SU-DHL-6 (cell line): ENCODE data around the gene GRM3.

Experiments used
- H2AFZ ChIP-seq: fragments of 200-600 bp; sonication (generic); 2 replicates; pipeline ENCODE4 v1.6.1; 2014; ENCODE audit warnings: low read depth, mild to moderate bottlenecking, moderate library complexity, mixed read lengths, antibody characterized with exemption, low read length; ENCODE audit not compliant: severe bottlenecking
- H3F3A ChIP-seq: fragments of 200-600 bp; shearing (Covaris generic); 2 replicates; pipeline ENCODE4 v1.6.0; 2016; ENCODE audit warnings: antibody characterized with exemption, mild to moderate bottlenecking; ENCODE audit not compliant: insufficient read depth
- H3K27ac ChIP-seq: fragments of 200-600 bp; sonication (generic); 2 replicates; pipeline ENCODE4 v1.5.1; 2016; ENCODE audit warnings: low read depth, mild to moderate bottlenecking, low read length, moderate library complexity, mixed read lengths
- H3K27me3 ChIP-seq: fragments of 200-600 bp; sonication (generic), shearing (Covaris generic); 2 replicates; pipeline ENCODE4 v1.6.0; 2014; ENCODE audit warnings: mild to moderate bottlenecking, low read length
- H3K36me3 ChIP-seq: fragments of 200-600 bp; sonication (generic); 2 replicates; pipeline ENCODE4 v1.6.1; 2014; ENCODE audit warnings: mild to moderate bottlenecking, low read length, mixed read lengths
- H3K4me2 ChIP-seq: fragments of 300-600, 200-600 bp; shearing (Covaris generic), sonication (generic); 2 replicates; pipeline ENCODE4 v1.6.0; 2014; ENCODE audit warnings: low read length, low read depth, mild to moderate bottlenecking; ENCODE audit not compliant: poor library complexity, severe bottlenecking
- H3K4me3 ChIP-seq: fragments of 200-600 bp; sonication (generic); 2 replicates; pipeline ENCODE4 v1.5.1; 2014; ENCODE audit warnings: antibody characterized with exemption, low read length, mild to moderate bottlenecking, mixed read lengths; ENCODE audit not compliant: insufficient read depth, poor library complexity, severe bottlenecking
- H3K79me2 ChIP-seq: fragments of 200-600 bp; sonication (generic); 2 replicates; pipeline ENCODE4 v1.6.1; 2014; ENCODE audit warnings: mild to moderate bottlenecking, low read length, moderate library complexity; ENCODE audit not compliant: insufficient read depth
- H3K9ac ChIP-seq: fragments of 200-600 bp; sonication (generic); 2 replicates; pipeline ENCODE4 v1.7.0; 2014; ENCODE audit warnings: mild to moderate bottlenecking, low read length
- H3K9me2 ChIP-seq: fragments of 200-600 bp; sonication (generic); replicated peaks from 2 replicates; pipeline ENCODE4 v1.6.1; 2014; ENCODE audit warnings: low read length; ENCODE audit not compliant: insufficient read depth
- H3K9me3 ChIP-seq: fragments of 200-600 bp; sonication (generic); 2 replicates; pipeline ENCODE4 v1.6.1; 2014; ENCODE audit warnings: low read length, mixed read lengths; ENCODE audit not compliant: insufficient read depth
- H4K20me1 ChIP-seq: fragments of 200-600 bp; sonication (generic); 2 replicates; pipeline ENCODE4 v1.6.1; 2014; ENCODE audit warnings: low read depth, mild to moderate bottlenecking, antibody characterized with exemption, low read length, moderate library complexity, mixed read lengths
- CTCF ChIP-seq: fragments of 200-600 bp; sonication (generic); IDR thresholded peaks from one replicate; pipeline ENCODE4 v1.5.1; 2017; ENCODE audit warnings: antibody characterized with exemption, mild to moderate bottlenecking, low read length, moderate library complexity; ENCODE audit not compliant: insufficient read depth, poor library complexity, severe bottlenecking
- EZH2phosphoT487 ChIP-seq: fragments of 200-600 bp; sonication (generic), shearing (Covaris generic); conservative IDR thresholded peaks from 2 replicates; pipeline ENCODE4 v1.6.1; 2018; ENCODE audit warnings: mild to moderate bottlenecking, antibody characterized with exemption, low read length, moderate library complexity, mixed read lengths

GRM3 gene

GRCh38 chr7:86833360-86833759 is 189.7 kb downstream of the GRM3 start:
- Histone ChIP-seq H3K79me2 (no peaks in the 10 kb centered on the region), H3K9me3 (no peaks in the 10 kb centered on the region), H3K36me3 (no peaks in the 10 kb centered on the region)

DNA sequence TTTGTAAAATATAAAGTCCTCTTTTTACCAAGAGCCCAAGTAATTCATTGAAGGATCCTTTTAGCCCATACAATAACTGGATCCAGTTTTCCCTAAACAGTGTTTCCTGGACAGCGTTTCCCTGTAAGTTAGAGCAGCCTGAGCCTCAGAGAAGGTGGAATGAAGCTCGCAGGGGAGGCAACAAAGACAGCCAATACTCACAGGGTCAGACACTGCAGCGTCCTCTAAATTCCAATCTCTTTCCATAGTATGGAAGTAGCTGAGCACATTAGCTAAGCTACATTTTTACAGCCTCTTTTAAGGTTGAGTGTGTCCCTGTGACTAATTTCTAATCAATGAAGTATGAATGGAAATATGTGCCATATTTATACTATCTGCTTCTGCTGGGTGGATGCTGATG is 193.5 kb downstream of the GRM3 start:
- Histone ChIP-seq H3K79me2 (no peaks in the 10 kb centered on the region), H3K9ac (no peak overlapping the region), H3K4me3 (no peak overlapping the region), H3K4me2 (no peak overlapping the region), H3K36me3 (no peaks in the 10 kb centered on the region), H3K9me2 (no peaks in the 10 kb centered on the region), H3K27me3 (no peaks in the 10 kb centered on the region), H3F3A (no peaks in the 10 kb centered on the region), H2AFZ (no peak overlapping the region), H3K27ac (no peak overlapping the region), H4K20me1 (no peaks in the 10 kb centered on the region), H3K9me3 (no peaks in the 10 kb centered on the region)
- TF ChIP-seq EZH2phosphoT487 = no peak

More at GRCh38 chr7:86833360-86833759, 189.7 kb downstream of the GRM3 start:
- Histone ChIP-seq H3K4me3 (no peak overlapping the region), H2AFZ (no peak overlapping the region), H3K9ac (no peak overlapping the region), H3K27ac (no peak overlapping the region), H4K20me1 (no peaks in the 10 kb centered on the region), H3F3A (no peaks in the 10 kb centered on the region), H3K27me3 (no peaks in the 10 kb centered on the region; the same call in 1 of the 2 replicates), H3K9me2 (no peaks in the 10 kb centered on the region), H3K4me2 (no peak overlapping the region)
- no peak for TF ChIP-seq CTCF
- no peak for TF ChIP-seq EZH2phosphoT487

DNA sequence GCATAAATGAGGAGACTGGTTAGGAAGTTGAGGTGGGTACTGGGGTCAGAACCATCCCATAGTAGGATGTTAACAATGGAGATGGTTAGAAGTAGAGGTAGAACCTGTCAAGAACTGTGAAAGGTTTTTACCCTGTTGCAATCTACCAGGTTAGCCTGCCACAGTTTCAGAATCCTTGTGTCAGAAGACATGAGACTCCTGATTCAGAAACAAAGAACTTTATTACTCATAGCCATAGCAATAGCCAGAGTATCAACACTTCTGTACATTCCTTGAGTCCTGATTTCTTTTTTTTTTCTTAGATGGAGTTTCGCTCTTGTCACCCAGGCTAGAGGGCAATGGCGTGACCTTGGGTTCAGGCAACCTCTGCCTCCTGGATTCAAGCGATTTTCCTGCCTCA is 200.9 kb downstream of the GRM3 start:
- H3K36me3 ChIP-seq = no peaks in the 10 kb centered on the region
- H3K4me2 ChIP-seq = no peak overlapping the region
- no peaks in the 10 kb centered on the region for H3F3A ChIP-seq
- no peak overlapping the region for H3K27ac ChIP-seq
- no peaks in the 10 kb centered on the region for H3K9me2 ChIP-seq
- TF ChIP-seq EZH2phosphoT487 (no peak), CTCF (no peak)
- H3K27me3 ChIP-seq = no peaks in the 10 kb centered on the region
- no peak overlapping the region for H3K4me3 ChIP-seq
- no peaks in the 10 kb centered on the region for H3K9me3 ChIP-seq
- H3K79me2 ChIP-seq = no peaks in the 10 kb centered on the region
- H2AFZ ChIP-seq = no peak overlapping the region
- no peaks in the 10 kb centered on the region for H4K20me1 ChIP-seq
- no peak overlapping the region for H3K9ac ChIP-seq

- Histone ChIP-seq H3K4me3 (no peak overlapping the region), H3K9ac (no peak overlapping the region), H3K4me2 (no peak overlapping the region), H3F3A (no peaks in the 10 kb centered on the region), H3K9me2 (no peaks in the 10 kb centered on the region), H3K36me3 (no peaks in the 10 kb centered on the region), H4K20me1 (no peaks in the 10 kb centered on the region), H3K27ac (no peak overlapping the region), H2AFZ (no peak overlapping the region), H3K27me3 (no peaks in the 10 kb centered on the region), H3K79me2 (no peaks in the 10 kb centered on the region), H3K9me3 (no peaks in the 10 kb centered on the region)
- TF ChIP-seq CTCF (no peak), EZH2phosphoT487 (no peak)
These were observed 202.9 kb downstream of the GRM3 start for GRCh38 chr7:86846494-86847190.
